Skeletal muscle satellite cell (primary cell): ENCODE data around the gene RNFT1.
"Not testable (repeated sequence)": the region's sequence is repeated elsewhere in the genome, so short reads cannot be mapped to it uniquely, and the experiment has no call there.

ENCODE experiments used
- H3K27me3 ChIP-seq: 2 replicates; pipeline ENCODE4 v1.7.0; 2013; ENCODE audit warnings: low read length; ENCODE audit not compliant: control insufficient read depth, insufficient read depth
- H3K36me3 ChIP-seq: 2 replicates; pipeline ENCODE4 v1.7.0; 2013; ENCODE audit warnings: mild to moderate bottlenecking, control low read depth, low read length; ENCODE audit not compliant: insufficient read depth
- H3K4me1 ChIP-seq: 2 replicates; pipeline ENCODE4 v1.7.0; 2013; ENCODE audit warnings: low read length; ENCODE audit not compliant: control insufficient read depth, insufficient read depth
- H3K4me2 ChIP-seq: 2 replicates; pipeline ENCODE4 v1.7.0; 2013; ENCODE audit warnings: mild to moderate bottlenecking, low read length
- H3K4me3 ChIP-seq: 2 replicates; pipeline ENCODE4 v1.7.0; 2013; ENCODE audit warnings: low read length
- H3K9ac ChIP-seq: 2 replicates; pipeline ENCODE4 v1.7.0; 2013; ENCODE audit warnings: mild to moderate bottlenecking, low read depth, low read length, moderate library complexity
- H3K9me3 ChIP-seq: replicated peaks from 2 replicates; pipeline ENCODE4 v1.7.0; 2013; ENCODE audit warnings: mild to moderate bottlenecking, control low read depth, low read length

The RNFT1 gene

DNA sequence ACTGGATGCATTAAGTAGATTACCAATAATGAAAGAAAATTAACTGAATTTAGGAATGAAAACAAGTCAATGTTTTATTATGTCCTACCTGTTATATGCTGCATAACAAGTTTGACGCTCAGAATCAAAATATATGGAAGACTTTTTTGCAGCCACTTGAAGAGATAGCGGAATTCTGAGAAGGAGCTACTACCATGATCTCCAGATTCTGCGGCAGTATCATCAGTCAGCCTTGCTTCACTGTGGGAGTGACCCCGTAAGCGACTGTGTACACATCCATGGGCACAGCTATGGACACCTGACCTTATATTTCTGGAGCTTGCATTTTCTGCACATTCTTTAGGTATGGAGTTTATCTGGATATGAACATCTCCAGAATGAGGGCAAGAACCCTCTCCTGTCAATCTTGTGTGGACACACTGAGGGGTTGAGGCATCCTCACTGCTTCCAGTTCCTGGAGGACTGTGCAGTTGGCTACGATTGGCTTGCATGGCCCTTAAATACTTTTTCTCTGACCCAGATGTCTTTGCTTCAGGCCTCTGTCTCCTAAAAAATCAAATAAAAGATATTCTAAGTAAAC, 1.7 kb downstream of the RNFT1 start:
- H3K9ac ChIP-seq = no peak overlapping the region
- peak overlapping the region; percentile 90 for H3K4me2 ChIP-seq
- H3K9me3 ChIP-seq = no peaks in the 10 kb centered on the region
- no peaks in the 10 kb centered on the region for H3K27me3 ChIP-seq
- no peak overlapping the region for H3K4me3 ChIP-seq
- peaks cover 16% of the 10 kb centered on the region for H3K4me1 ChIP-seq
- H3K36me3 ChIP-seq = peaks cover 4% of the 10 kb centered on the region

- H3K4me1 ChIP-seq = peaks cover 11% of the 10 kb centered on the region
- H3K4me2 ChIP-seq, H3K4me3 ChIP-seq, H3K9me3 ChIP-seq, H3K9ac ChIP-seq, H3K27me3 ChIP-seq: not testable (repeated sequence)
- H3K36me3 ChIP-seq = peaks cover 16% of the 10 kb centered on the region
Observed at GRCh38 chr17:59959574-59959973, 5.0 kb downstream of the RNFT1 start.

GRCh38 chr17:59954856-59955255, 9.7 kb downstream of the RNFT1 start:
- no peak overlapping the region for H3K4me2 ChIP-seq
- H3K9ac ChIP-seq = no peak overlapping the region
- H3K27me3 ChIP-seq = no peaks in the 10 kb centered on the region
- no peak overlapping the region for H3K4me3 ChIP-seq
- no peaks in the 10 kb centered on the region for H3K4me1 ChIP-seq
- peaks cover 21% of the 10 kb centered on the region for H3K36me3 ChIP-seq
- H3K9me3 ChIP-seq = no peaks in the 10 kb centered on the region

DNA sequence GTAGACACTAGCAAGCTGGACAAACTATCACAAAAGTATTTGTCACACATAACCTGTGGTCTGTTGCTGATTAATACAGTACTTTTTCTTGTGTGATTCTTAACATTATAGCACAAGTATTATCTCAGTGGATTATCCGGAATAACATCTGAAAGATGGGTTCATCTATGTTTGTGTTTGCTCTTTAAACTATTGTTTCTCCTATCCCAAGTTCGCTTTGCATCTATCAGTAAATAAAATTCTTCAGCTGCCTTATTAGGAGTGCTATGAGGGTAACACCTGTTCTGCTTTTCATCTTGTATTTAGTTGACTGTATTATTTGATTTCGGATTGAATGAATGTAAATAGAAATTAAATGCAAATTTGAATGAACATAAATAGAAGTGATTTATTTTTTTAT, 14.5 kb downstream of the RNFT1 start:
- Histone ChIP-seq H3K36me3 (peaks cover 17% of the 10 kb centered on the region), H3K9me3 (no peaks in the 10 kb centered on the region), H3K9ac (no peak overlapping the region), H3K4me3 (no peak overlapping the region), H3K27me3 (no peaks in the 10 kb centered on the region), H3K4me1 (no peaks in the 10 kb centered on the region), H3K4me2 (no peak overlapping the region)

DNA sequence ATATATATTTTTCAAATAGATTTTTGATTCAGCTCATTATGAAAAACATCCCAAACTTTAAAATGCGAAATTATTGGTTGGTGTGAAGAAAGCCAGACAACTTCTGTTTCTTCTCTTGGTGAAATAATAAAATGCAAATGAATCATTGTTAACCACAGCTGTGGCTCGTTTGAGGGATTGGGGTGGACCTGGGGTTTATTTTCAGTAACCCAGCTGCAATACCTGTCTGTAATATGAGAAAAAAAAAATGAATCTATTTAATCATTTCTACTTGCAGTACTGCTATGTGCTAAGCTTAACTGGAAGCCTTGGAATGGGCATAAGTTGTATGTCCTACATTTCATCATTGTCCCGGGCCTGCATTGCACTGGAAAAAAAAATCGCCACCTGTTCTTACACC, 17.2 kb downstream of the RNFT1 start:
- not testable (repeated sequence) for H3K9ac ChIP-seq, H3K4me1 ChIP-seq, H3K9me3 ChIP-seq, H3K27me3 ChIP-seq, H3K4me3 ChIP-seq, H3K4me2 ChIP-seq
- peaks cover 22% of the 10 kb centered on the region for H3K36me3 ChIP-seq

GRCh38 chr17:59946433-59946832, 18.1 kb downstream of the RNFT1 start:
- not testable (repeated sequence) for H3K9me3 ChIP-seq
- H3K36me3 ChIP-seq = peaks cover 22% of the 10 kb centered on the region

DNA sequence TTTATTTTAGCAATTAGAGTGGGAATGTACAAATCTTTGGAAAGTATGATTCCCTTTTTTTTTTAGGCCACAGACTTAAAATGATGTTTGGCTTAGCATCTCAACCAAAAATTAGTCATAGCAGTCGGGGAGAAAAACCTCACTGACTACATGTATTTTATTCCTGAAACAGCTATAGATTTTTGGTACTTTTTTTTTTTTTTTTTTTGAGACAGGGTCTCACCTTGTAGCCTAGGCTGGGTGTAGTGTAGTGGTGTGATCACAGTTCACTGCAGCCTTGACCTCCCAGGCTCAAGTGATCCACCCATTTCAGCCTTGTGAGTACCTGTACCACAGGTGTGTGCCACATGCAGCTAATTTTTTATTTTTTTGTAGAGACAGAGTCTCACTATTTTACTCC, 23.4 kb downstream of the RNFT1 start:
- Histone ChIP-seq H3K9ac (no peak overlapping the region), H3K36me3 (peaks cover 20% of the 10 kb centered on the region)

More at GRCh38 chr17:59946433-59946832, 18.1 kb downstream of the RNFT1 start:
- H3K4me2 ChIP-seq, H3K27me3 ChIP-seq, H3K9ac ChIP-seq, H3K4me1 ChIP-seq, H3K4me3 ChIP-seq: not testable (repeated sequence)

GRCh38 chr17:59940697-59941096, 23.8 kb downstream of the RNFT1 start:
- not testable (repeated sequence) for H3K4me1 ChIP-seq, H3K9me3 ChIP-seq, H3K4me2 ChIP-seq, H3K4me3 ChIP-seq, H3K27me3 ChIP-seq, H3K9ac ChIP-seq
- H3K36me3 ChIP-seq = peaks cover 24% of the 10 kb centered on the region

More for the DNA sequence above, 23.4 kb downstream of the RNFT1 start:
- Histone ChIP-seq H3K9me3 (no peaks in the 10 kb centered on the region), H3K4me1 (no peaks in the 10 kb centered on the region), H3K4me3 (no peak overlapping the region), H3K27me3 (no peaks in the 10 kb centered on the region), H3K4me2 (no peak overlapping the region)

GRCh38 chr17:59933317-59933716, 31.2 kb downstream of the RNFT1 start:
- not testable (repeated sequence) for H3K4me3 ChIP-seq, H3K4me2 ChIP-seq, H3K9me3 ChIP-seq, H3K27me3 ChIP-seq, H3K9ac ChIP-seq, H3K4me1 ChIP-seq
- peaks cover 38% of the 10 kb centered on the region for H3K36me3 ChIP-seq

- not testable (repeated sequence) for H3K27me3 ChIP-seq, H3K9me3 ChIP-seq, H3K4me3 ChIP-seq, H3K4me2 ChIP-seq, H3K4me1 ChIP-seq, H3K9ac ChIP-seq
- peaks cover 28% of the 10 kb centered on the region for H3K36me3 ChIP-seq
Observed at GRCh38 chr17:59930768-59931167, 33.8 kb downstream of the RNFT1 start.

DNA sequence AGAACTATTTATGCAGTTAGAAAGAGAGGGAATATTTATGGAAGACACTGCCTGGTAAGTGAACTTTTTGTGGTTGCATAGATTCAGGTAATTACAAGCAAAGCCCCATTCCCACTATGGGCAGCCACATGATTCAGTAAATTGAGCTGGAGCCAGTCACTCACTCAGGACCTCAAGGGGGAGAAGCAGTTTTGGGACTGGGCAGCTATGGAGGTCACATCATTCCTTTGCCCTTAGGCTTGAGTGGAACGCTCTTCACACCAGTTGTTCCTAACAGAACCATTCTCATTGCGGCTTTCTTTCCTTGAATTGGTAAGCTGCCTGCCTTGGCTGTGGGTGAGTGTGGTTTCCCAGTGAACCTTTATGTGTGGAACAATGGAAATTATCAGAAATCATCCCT, 34.4 kb downstream of the RNFT1 start:
- H3K9me3 ChIP-seq, H3K4me2 ChIP-seq, H3K27me3 ChIP-seq, H3K4me3 ChIP-seq, H3K4me1 ChIP-seq, H3K9ac ChIP-seq: not testable (repeated sequence)
- peaks cover 24% of the 10 kb centered on the region for H3K36me3 ChIP-seq

DNA sequence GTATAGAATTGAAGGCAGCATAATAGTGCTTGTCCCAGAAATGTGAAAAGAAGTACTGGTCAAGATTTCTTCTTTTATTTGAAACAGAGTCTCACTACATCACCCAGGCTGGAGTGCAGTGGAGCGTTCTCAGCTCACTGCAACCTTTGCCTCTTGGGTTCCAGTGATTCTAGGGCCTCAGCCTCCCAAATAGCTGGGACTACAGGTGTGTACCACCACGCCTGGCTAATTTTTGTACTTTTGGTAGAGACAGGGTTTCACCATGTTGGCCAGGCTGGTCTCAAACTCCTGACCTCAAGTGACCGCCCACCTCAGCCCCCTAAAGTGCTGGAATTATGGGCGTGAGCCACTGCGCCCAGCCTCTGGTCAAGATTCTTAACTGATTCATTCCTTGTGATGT, 43.9 kb downstream of the RNFT1 start:
- H3K36me3 ChIP-seq, H3K9me3 ChIP-seq: not testable (repeated sequence)

More for the DNA sequence above, 43.9 kb downstream of the RNFT1 start:
- not testable (repeated sequence) for H3K9ac ChIP-seq, H3K4me3 ChIP-seq, H3K27me3 ChIP-seq, H3K4me2 ChIP-seq, H3K4me1 ChIP-seq
